ENCODE data around the gene SYNE2. TPM values are rescaled to one million over a fixed set of nuclear protein-coding genes. Genes with fewer than 3 reads are reported as not detected.

The SYNE2 gene
- polyA plus RNA-seq, 1 donor from 2014 or later, result 82.3 TPM

GRCh38 chr14:63901434-63902085, 48.8 kb downstream of the SYNE2 start:
- H3K79me2 ChIP-seq (replicated peaks; ENCODE audit: insufficient read depth, low read length), result peaks cover 62% of the 10 kb centered on the region
- no peaks in the 10 kb centered on the region for H4K20me1 ChIP-seq (ENCODE audit: insufficient read depth)
- H3K9me3 ChIP-seq (ENCODE audit: low read length), result peaks cover 4% of the 10 kb centered on the region
- no peak overlapping the region for H3K9ac ChIP-seq (ENCODE audit: low read length)
- no peaks in the 10 kb centered on the region for H3K9me2 ChIP-seq (ENCODE audit: insufficient read depth, low read length)
- no peak overlapping the region for H3K27ac ChIP-seq (ENCODE audit: low read length)
- no peaks in the 10 kb centered on the region for H3K36me3 ChIP-seq (ENCODE audit: insufficient read depth, low read length)
- no peak overlapping the region for H3K4me2 ChIP-seq (ENCODE audit: low read length)
- no peaks in the 10 kb centered on the region for H3F3A ChIP-seq (ENCODE audit: insufficient read depth, low read length, poor library complexity, severe bottlenecking)
- TF ChIP-seq EZH2 (IDR thresholded peaks at IDR 0.05; ENCODE audit: borderline replicate concordance, insufficient read depth, low read length, poor library complexity, severe bottlenecking) (no peak), SMC3 (conservative IDR thresholded peaks at IDR 0.05; ENCODE audit: poor library complexity) (no peak), RAD21 (conservative IDR thresholded peaks at IDR 0.05) (no peak), MXI1 (conservative IDR thresholded peaks at IDR 0.05; ENCODE audit: poor library complexity, severe bottlenecking) (no peak), POLR2AphosphoS5 (IDR thresholded peaks at IDR 0.05) (no peak), EP300 (conservative IDR thresholded peaks at IDR 0.05; ENCODE audit: poor library complexity, severe bottlenecking) (no peak)
- H3K4me3 ChIP-seq (ENCODE audit: low read length), result no peak overlapping the region
- no peaks in the 10 kb centered on the region for H3K27me3 ChIP-seq (ENCODE audit: insufficient read depth, low read depth, low read length)
- no peak overlapping the region for H2AFZ ChIP-seq (ENCODE audit: low read depth, low read length)

- Histone ChIP-seq H3K27me3 (ENCODE audit: insufficient read depth, low read depth, low read length) (no peaks in the 10 kb centered on the region), H3K79me2 (replicated peaks; ENCODE audit: insufficient read depth, low read length) (peaks cover 69% of the 10 kb centered on the region), H3K4me2 (ENCODE audit: low read length) (no peak overlapping the region), H3K9me2 (ENCODE audit: insufficient read depth, low read length) (no peaks in the 10 kb centered on the region), H3K27ac (ENCODE audit: low read length) (no peak overlapping the region), H2AFZ (ENCODE audit: low read depth, low read length) (no peak overlapping the region), H3K9ac (ENCODE audit: low read length) (no peak overlapping the region), H3F3A (ENCODE audit: insufficient read depth, low read length, poor library complexity, severe bottlenecking) (no peaks in the 10 kb centered on the region), H4K20me1 (ENCODE audit: insufficient read depth) (no peaks in the 10 kb centered on the region), H3K36me3 (ENCODE audit: insufficient read depth, low read length) (no peaks in the 10 kb centered on the region), H3K4me3 (ENCODE audit: low read length) (no peak overlapping the region), H3K9me3 (ENCODE audit: low read length) (peaks cover 4% of the 10 kb centered on the region)
- no peak for TF ChIP-seq EP300 (conservative IDR thresholded peaks at IDR 0.05; ENCODE audit: poor library complexity, severe bottlenecking)
- TF ChIP-seq, protein P1, sequence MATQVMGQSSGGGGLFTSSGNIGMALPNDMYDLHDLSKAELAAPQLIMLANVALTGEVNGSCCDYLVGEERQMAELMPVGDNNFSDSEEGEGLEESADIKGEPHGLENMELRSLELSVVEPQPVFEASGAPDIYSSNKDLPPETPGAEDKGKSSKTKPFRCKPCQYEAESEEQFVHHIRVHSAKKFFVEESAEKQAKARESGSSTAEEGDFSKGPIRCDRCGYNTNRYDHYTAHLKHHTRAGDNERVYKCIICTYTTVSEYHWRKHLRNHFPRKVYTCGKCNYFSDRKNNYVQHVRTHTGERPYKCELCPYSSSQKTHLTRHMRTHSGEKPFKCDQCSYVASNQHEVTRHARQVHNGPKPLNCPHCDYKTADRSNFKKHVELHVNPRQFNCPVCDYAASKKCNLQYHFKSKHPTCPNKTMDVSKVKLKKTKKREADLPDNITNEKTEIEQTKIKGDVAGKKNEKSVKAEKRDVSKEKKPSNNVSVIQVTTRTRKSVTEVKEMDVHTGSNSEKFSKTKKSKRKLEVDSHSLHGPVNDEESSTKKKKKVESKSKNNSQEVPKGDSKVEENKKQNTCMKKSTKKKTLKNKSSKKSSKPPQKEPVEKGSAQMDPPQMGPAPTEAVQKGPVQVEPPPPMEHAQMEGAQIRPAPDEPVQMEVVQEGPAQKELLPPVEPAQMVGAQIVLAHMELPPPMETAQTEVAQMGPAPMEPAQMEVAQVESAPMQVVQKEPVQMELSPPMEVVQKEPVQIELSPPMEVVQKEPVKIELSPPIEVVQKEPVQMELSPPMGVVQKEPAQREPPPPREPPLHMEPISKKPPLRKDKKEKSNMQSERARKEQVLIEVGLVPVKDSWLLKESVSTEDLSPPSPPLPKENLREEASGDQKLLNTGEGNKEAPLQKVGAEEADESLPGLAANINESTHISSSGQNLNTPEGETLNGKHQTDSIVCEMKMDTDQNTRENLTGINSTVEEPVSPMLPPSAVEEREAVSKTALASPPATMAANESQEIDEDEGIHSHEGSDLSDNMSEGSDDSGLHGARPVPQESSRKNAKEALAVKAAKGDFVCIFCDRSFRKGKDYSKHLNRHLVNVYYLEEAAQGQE (IDR thresholded peaks at IDR 0.05; ENCODE audit: borderline replicate concordance), result no peak
- TF ChIP-seq, protein P2, sequence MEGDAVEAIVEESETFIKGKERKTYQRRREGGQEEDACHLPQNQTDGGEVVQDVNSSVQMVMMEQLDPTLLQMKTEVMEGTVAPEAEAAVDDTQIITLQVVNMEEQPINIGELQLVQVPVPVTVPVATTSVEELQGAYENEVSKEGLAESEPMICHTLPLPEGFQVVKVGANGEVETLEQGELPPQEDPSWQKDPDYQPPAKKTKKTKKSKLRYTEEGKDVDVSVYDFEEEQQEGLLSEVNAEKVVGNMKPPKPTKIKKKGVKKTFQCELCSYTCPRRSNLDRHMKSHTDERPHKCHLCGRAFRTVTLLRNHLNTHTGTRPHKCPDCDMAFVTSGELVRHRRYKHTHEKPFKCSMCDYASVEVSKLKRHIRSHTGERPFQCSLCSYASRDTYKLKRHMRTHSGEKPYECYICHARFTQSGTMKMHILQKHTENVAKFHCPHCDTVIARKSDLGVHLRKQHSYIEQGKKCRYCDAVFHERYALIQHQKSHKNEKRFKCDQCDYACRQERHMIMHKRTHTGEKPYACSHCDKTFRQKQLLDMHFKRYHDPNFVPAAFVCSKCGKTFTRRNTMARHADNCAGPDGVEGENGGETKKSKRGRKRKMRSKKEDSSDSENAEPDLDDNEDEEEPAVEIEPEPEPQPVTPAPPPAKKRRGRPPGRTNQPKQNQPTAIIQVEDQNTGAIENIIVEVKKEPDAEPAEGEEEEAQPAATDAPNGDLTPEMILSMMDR (IDR thresholded peaks at IDR 0.05; ENCODE audit: poor library complexity, severe bottlenecking), result no peak
- TF ChIP-seq TAF1 (IDR thresholded peaks at IDR 0.05; ENCODE audit: low read depth), result no peak
- TF ChIP-seq MXI1 (conservative IDR thresholded peaks at IDR 0.05; ENCODE audit: poor library complexity, severe bottlenecking), result no peak
- TF ChIP-seq EZH2 (IDR thresholded peaks at IDR 0.05; ENCODE audit: borderline replicate concordance, insufficient read depth, low read length, poor library complexity, severe bottlenecking), result no peak
- TF ChIP-seq POLR2AphosphoS5 (IDR thresholded peaks at IDR 0.05), result no peak
- no peak for TF ChIP-seq RAD21 (conservative IDR thresholded peaks at IDR 0.05)
- no peak for TF ChIP-seq SMC3 (conservative IDR thresholded peaks at IDR 0.05; ENCODE audit: poor library complexity)
Observed at GRCh38 chr14:63902375-63902976, 49.7 kb downstream of the SYNE2 start.

Measured in neural cell (in vitro differentiated cells).